SU-DHL-6 (cell line): ENCODE data around the gene MYL3.

ENCODE experiments used
- CTCF ChIP-seq: fragments of 200-600 bp; sonication (generic); IDR thresholded peaks from one replicate; pipeline ENCODE4 v1.5.1; 2017; ENCODE audit warnings: antibody characterized with exemption, mild to moderate bottlenecking, low read length, moderate library complexity; ENCODE audit not compliant: insufficient read depth, poor library complexity, severe bottlenecking
- EZH2phosphoT487 ChIP-seq: fragments of 200-600 bp; sonication (generic), shearing (Covaris generic); conservative IDR thresholded peaks from 2 replicates; pipeline ENCODE4 v1.6.1; 2018; ENCODE audit warnings: mild to moderate bottlenecking, antibody characterized with exemption, low read length, moderate library complexity, mixed read lengths

- TF ChIP-seq CTCF (no peak), EZH2phosphoT487 (no peak)
These were observed 42.6 kb upstream of the MYL3 start for GRCh38 chr3:46905661-46906451.
